GM21515 (cell line): ENCODE results near the gene GNB2.

Experiments used
- ATAC-seq: cut with Tn5 transposase; IDR thresholded peaks from one replicate; pipeline ENCODE4 v1.9.1; 2021; ENCODE audit not compliant: unreplicated experiment

Gene GNB2

GRCh38 chr7:100680576-100681271 lies 7.2 kb downstream of the GNB2 start:
- ATAC-seq = no peak

- no peak for ATAC-seq
Measured at GRCh38 chr7:100681491-100682227, 8.1 kb downstream of the GNB2 start.

GRCh38 chr7:100682228-100682741 lies 8.7 kb downstream of the GNB2 start:
- ATAC-seq = no peak

GRCh38 chr7:100682991-100683658 lies 9.6 kb downstream of the GNB2 start:
- no peak for ATAC-seq

GRCh38 chr7:100683659-100684533 lies 10.4 kb downstream of the GNB2 start:
- no peak for ATAC-seq

GRCh38 chr7:100684534-100685042 lies 11.0 kb downstream of the GNB2 start:
- no peak for ATAC-seq

GRCh38 chr7:100685049-100685605 lies 11.6 kb downstream of the GNB2 start:
- no peak for ATAC-seq

- no peak for ATAC-seq
Measured at GRCh38 chr7:100685631-100686145, 12.1 kb downstream of the GNB2 start.

GRCh38 chr7:100686201-100686821 lies 12.8 kb downstream of the GNB2 start:
- ATAC-seq = no peak

GRCh38 chr7:100686822-100687211 lies 13.3 kb downstream of the GNB2 start:
- ATAC-seq = no peak

- no peak for ATAC-seq
Measured at GRCh38 chr7:100687261-100687660, 13.7 kb downstream of the GNB2 start.

- ATAC-seq = no peak
Measured at GRCh38 chr7:100687751-100688300, 14.3 kb downstream of the GNB2 start.

GRCh38 chr7:100688326-100688860 lies 14.9 kb downstream of the GNB2 start:
- ATAC-seq = no peak

- ATAC-seq = no peak
Measured at GRCh38 chr7:100689230-100690135, 15.9 kb downstream of the GNB2 start.

GRCh38 chr7:100691676-100692577 lies 18.4 kb downstream of the GNB2 start:
- no peak for ATAC-seq

- ATAC-seq = no peak
Measured at GRCh38 chr7:100692578-100692961, 19.0 kb downstream of the GNB2 start.
